Measurements from ENCODE around the gene LRP2BP. TPM values are rescaled to one million over a fixed set of nuclear protein-coding genes. Genes with fewer than 3 reads are reported as not detected.
A peak's percentile ranks its signal among the peaks of the same experiment; 100 is the strongest.

Gene LRP2BP
- total and polyA plus RNA-seq, 2 of the 13 experiments (the other 11 are each of a cell fraction or from before 2014, with no cell fraction given), result 0.22 to 0.29 TPM

- TF ChIP-seq ZMYM2 (CRISPR knock-in tag; IDR thresholded peaks at IDR 0.05), result 0 out of 2 replicates have a peak, but pooled peaks have one; percentile 34
- TF ChIP-seq LCORL (IDR thresholded peaks at IDR 0.05), result 0 out of 2 replicates have a peak, but pooled peaks have one; percentile 31
- no peak for TF ChIP-seq LCORL (CRISPR knock-in tag; IDR thresholded peaks at IDR 0.05)
- TF ChIP-seq EP300 (IDR thresholded peaks at IDR 0.05; ENCODE audit: low read depth in 2 of 2, low read length in 2 of 2), result peak in 1 of 2 experiments; percentile 74; a peak in 2 of 4 replicates
- TF ChIP-seq EP300 (CRISPR knock-in tag; IDR thresholded peaks at IDR 0.05; ENCODE audit: borderline replicate concordance), result peak; percentile 71
- TF ChIP-seq AFF4 (CRISPR knock-in tag; IDR thresholded peaks at IDR 0.05), result no peak
- TF ChIP-seq ADNP (CRISPR knock-in tag; IDR thresholded peaks at IDR 0.05), result no peak
- TF ChIP-seq MAFK (conservative IDR thresholded peaks at IDR 0.05 in 1 of 2, IDR thresholded peaks at IDR 0.05 in 1 of 2; ENCODE audit: low read length in 2 of 2), result peak in 1 of 2 experiments; percentile 15; a peak in 1 of 4 replicates
- no peak for TF ChIP-seq JUN (CRISPR knock-in tag; IDR thresholded peaks at IDR 0.05)
- TF ChIP-seq ZNF296 (CRISPR knock-in tag; conservative IDR thresholded peaks at IDR 0.05), result no peak
- TF ChIP-seq BCL6 (CRISPR knock-in tag; IDR thresholded peaks at IDR 0.05), result peak; percentile 66
- no peak for TF ChIP-seq SOX6 (IDR thresholded peaks at IDR 0.05)
- peak; percentile 92 for TF ChIP-seq SOX6 (CRISPR knock-in tag; IDR thresholded peaks at IDR 0.05)
- peak; percentile 61; the same call in 1 of the 2 replicates for TF ChIP-seq AHDC1 (CRISPR knock-in tag; IDR thresholded peaks at IDR 0.05; ENCODE audit: borderline replicate concordance)
- TF ChIP-seq ZSCAN21 (CRISPR knock-in tag; IDR thresholded peaks at IDR 0.05; ENCODE audit: borderline replicate concordance), result peak; percentile 29; the same call in 1 of the 2 replicates
- TF ChIP-seq HBP1 (CRISPR knock-in tag; IDR thresholded peaks at IDR 0.05; ENCODE audit: low read depth), result peak; percentile 68; the same call in 1 of the 2 replicates
- peak; percentile 81 for TF ChIP-seq RARA (CRISPR knock-in tag; IDR thresholded peaks at IDR 0.05)
- TF ChIP-seq KMT2A (CRISPR knock-in tag; IDR thresholded peaks at IDR 0.05), result peak; percentile 33; the same call in 1 of the 2 replicates
- TF ChIP-seq HNF4A (CRISPR knock-in tag; IDR thresholded peaks at IDR 0.05), result peak; percentile 35; the same call in 1 of the 2 replicates
Measured at GRCh38 chr4:185318679-185319078, 77.0 kb downstream of the LRP2BP start (continued).

Measured in HepG2 (cell line).